GM23338 (cell line): ENCODE results near the gene TMEM273.

ENCODE experiments used
- CREB1 ChIP-seq: fragments of 250-450 bp; sonication (Bioruptor Pico); IDR thresholded peaks from 2 replicates; pipeline ENCODE4 v1.5.0; 2020; ENCODE audit warnings: low read depth, mild to moderate bottlenecking, moderate library complexity
- EZH2 ChIP-seq: fragments of 200-600 bp; sonication (generic); IDR thresholded peaks from one replicate; pipeline ENCODE4 v1.8.0; 2017; ENCODE audit warnings: antibody characterized with exemption, mild to moderate bottlenecking, low read depth; ENCODE audit not compliant: unreplicated experiment
- EZH2phosphoT487 ChIP-seq: fragments of 200-600 bp; sonication (generic); IDR thresholded peaks from one replicate; pipeline ENCODE4 v1.8.1; 2018; ENCODE audit warnings: antibody characterized with exemption; ENCODE audit not compliant: unreplicated experiment
- JUNB ChIP-seq: IDR thresholded peaks from one replicate; pipeline ENCODE4 v1.6.1; 2016; ENCODE audit warnings: antibody characterized with exemption; ENCODE audit not compliant: unreplicated experiment
- POLR2AphosphoS5 ChIP-seq: IDR thresholded peaks from 2 replicates; pipeline ENCODE4 v1.6.1; 2016; ENCODE audit warnings: antibody characterized with exemption, low read depth
- ZNF114 ChIP-seq: fragments of 250-450 bp; sonication (Bioruptor Pico); IDR thresholded peaks from 2 replicates; pipeline ENCODE4 v1.5.0; 2020; ENCODE audit warnings: mild to moderate bottlenecking, moderate library complexity
- ZNF331 ChIP-seq: fragments of 250-450 bp; sonication (Bioruptor Pico); IDR thresholded peaks from 2 replicates; pipeline ENCODE4 v1.5.0; 2020; ENCODE audit warnings: low read depth, mild to moderate bottlenecking, moderate library complexity
- TF ChIP-seq, protein P1 (sequence below), 2 experiments: fragments of 200-600 bp in 1 of 2; sonication (generic) in 1 of 2; conservative IDR thresholded peaks; 2 replicates each; pipeline versions ENCODE4 v1.5.1 to v1.6.1; 2016 to 2017; ENCODE audit warnings: antibody characterized with exemption in 2 of 2, low read depth in 2 of 2, mild to moderate bottlenecking in 2 of 2, moderate library complexity in 1 of 2
- TF ChIP-seq, protein P2 (sequence below): IDR thresholded peaks from 2 replicates; pipeline ENCODE4 v1.6.1; 2016; ENCODE audit warnings: antibody characterized with exemption
- TF ChIP-seq, protein P3 (sequence below): IDR thresholded peaks from one replicate; pipeline ENCODE4 v1.6.1; 2018; ENCODE audit warnings: antibody characterized with exemption; ENCODE audit not compliant: unreplicated experiment

DNA sequence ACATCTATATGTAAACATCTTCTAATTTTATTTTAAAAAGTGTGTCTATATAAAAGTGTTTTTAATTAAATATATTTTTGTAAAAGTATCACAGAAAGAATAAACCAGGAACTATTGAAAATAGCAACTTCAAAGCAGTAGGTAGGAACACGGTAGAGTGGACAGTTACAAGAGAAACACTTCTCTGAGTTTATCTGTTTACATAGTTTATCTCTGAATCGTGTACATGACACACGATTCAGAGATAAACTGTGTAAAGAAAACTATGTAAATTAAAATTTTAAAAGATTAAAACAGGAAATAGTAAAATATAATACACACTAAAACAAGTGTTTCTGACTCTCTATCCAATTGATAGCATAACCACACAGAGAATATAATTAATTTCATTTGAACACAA, 29.3 kb downstream of the TMEM273 start:
- TF ChIP-seq POLR2AphosphoS5 (no peak), EZH2 (no peak), CREB1 (CRISPR knock-in tag) (no peak), EZH2phosphoT487 (no peak), ZNF114 (no peak), JUNB (no peak), ZNF331 (CRISPR knock-in tag) (no peak)
- TF ChIP-seq, protein P1, sequence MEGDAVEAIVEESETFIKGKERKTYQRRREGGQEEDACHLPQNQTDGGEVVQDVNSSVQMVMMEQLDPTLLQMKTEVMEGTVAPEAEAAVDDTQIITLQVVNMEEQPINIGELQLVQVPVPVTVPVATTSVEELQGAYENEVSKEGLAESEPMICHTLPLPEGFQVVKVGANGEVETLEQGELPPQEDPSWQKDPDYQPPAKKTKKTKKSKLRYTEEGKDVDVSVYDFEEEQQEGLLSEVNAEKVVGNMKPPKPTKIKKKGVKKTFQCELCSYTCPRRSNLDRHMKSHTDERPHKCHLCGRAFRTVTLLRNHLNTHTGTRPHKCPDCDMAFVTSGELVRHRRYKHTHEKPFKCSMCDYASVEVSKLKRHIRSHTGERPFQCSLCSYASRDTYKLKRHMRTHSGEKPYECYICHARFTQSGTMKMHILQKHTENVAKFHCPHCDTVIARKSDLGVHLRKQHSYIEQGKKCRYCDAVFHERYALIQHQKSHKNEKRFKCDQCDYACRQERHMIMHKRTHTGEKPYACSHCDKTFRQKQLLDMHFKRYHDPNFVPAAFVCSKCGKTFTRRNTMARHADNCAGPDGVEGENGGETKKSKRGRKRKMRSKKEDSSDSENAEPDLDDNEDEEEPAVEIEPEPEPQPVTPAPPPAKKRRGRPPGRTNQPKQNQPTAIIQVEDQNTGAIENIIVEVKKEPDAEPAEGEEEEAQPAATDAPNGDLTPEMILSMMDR (conservative IDR thresholded peaks at IDR 0.05; ENCODE audit: low read depth in 2 of 2), result no peak
- TF ChIP-seq, protein P2, sequence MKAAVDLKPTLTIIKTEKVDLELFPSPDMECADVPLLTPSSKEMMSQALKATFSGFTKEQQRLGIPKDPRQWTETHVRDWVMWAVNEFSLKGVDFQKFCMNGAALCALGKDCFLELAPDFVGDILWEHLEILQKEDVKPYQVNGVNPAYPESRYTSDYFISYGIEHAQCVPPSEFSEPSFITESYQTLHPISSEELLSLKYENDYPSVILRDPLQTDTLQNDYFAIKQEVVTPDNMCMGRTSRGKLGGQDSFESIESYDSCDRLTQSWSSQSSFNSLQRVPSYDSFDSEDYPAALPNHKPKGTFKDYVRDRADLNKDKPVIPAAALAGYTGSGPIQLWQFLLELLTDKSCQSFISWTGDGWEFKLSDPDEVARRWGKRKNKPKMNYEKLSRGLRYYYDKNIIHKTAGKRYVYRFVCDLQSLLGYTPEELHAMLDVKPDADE, result no peak
- TF ChIP-seq, protein P3, sequence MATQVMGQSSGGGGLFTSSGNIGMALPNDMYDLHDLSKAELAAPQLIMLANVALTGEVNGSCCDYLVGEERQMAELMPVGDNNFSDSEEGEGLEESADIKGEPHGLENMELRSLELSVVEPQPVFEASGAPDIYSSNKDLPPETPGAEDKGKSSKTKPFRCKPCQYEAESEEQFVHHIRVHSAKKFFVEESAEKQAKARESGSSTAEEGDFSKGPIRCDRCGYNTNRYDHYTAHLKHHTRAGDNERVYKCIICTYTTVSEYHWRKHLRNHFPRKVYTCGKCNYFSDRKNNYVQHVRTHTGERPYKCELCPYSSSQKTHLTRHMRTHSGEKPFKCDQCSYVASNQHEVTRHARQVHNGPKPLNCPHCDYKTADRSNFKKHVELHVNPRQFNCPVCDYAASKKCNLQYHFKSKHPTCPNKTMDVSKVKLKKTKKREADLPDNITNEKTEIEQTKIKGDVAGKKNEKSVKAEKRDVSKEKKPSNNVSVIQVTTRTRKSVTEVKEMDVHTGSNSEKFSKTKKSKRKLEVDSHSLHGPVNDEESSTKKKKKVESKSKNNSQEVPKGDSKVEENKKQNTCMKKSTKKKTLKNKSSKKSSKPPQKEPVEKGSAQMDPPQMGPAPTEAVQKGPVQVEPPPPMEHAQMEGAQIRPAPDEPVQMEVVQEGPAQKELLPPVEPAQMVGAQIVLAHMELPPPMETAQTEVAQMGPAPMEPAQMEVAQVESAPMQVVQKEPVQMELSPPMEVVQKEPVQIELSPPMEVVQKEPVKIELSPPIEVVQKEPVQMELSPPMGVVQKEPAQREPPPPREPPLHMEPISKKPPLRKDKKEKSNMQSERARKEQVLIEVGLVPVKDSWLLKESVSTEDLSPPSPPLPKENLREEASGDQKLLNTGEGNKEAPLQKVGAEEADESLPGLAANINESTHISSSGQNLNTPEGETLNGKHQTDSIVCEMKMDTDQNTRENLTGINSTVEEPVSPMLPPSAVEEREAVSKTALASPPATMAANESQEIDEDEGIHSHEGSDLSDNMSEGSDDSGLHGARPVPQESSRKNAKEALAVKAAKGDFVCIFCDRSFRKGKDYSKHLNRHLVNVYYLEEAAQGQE, result no peak
